ENCODE data around the gene ZNF366. TPM values are rescaled to one million over a fixed set of nuclear protein-coding genes. Genes with fewer than 3 reads are reported as not detected.

ZNF366 gene
- total and polyA plus RNA-seq, 2 experiments from 2014 or later, result not detected

GRCh38 chr5:72541501-72542225 lies 34.5 kb upstream of the ZNF366 start:
- no peak for DNase-seq (ENCODE audit: low read depth in 1 of 2, low spot score in 1 of 2)
- no peak overlapping the region for H3K4me3 ChIP-seq
- no peaks in the 10 kb centered on the region for H3K27me3 ChIP-seq

GRCh38 chr5:72540759-72541438 lies 33.7 kb upstream of the ZNF366 start:
- no peak for DNase-seq (ENCODE audit: low read depth in 1 of 2, low spot score in 1 of 2)
- Histone ChIP-seq H3K27me3 (no peaks in the 10 kb centered on the region), H3K9me3 (ENCODE audit: low read depth) (no peaks in the 10 kb centered on the region), H3K27ac (peak overlapping the region; percentile 0), H3K36me3 (no peaks in the 10 kb centered on the region), H3K4me3 (no peak overlapping the region), H3K4me1 (ENCODE audit: low read depth) (peaks cover 17% of the 10 kb centered on the region)
- no peak for TF ChIP-seq CTCF (IDR thresholded peaks at IDR 0.05; ENCODE audit: low read depth, low read length)

More at GRCh38 chr5:72541501-72542225, 34.5 kb upstream of the ZNF366 start:
- Histone ChIP-seq H3K27ac (peak overlapping the region; percentile 0), H3K4me1 (ENCODE audit: low read depth) (peaks cover 17% of the 10 kb centered on the region), H3K36me3 (no peaks in the 10 kb centered on the region), H3K9me3 (ENCODE audit: low read depth) (no peaks in the 10 kb centered on the region)
- no peak for TF ChIP-seq CTCF (IDR thresholded peaks at IDR 0.05; ENCODE audit: low read depth, low read length)

GRCh38 chr5:72539726-72540125 lies 32.5 kb upstream of the ZNF366 start:
- H3K36me3 ChIP-seq, result no peaks in the 10 kb centered on the region
- H3K4me1 ChIP-seq (ENCODE audit: low read depth), result peaks cover 17% of the 10 kb centered on the region
- DNase-seq (ENCODE audit: low read depth in 1 of 2, low spot score in 1 of 2), result no peak
- H3K27me3 ChIP-seq, result no peaks in the 10 kb centered on the region
- no peak overlapping the region for H3K27ac ChIP-seq
- no peak overlapping the region for H3K4me3 ChIP-seq
- H3K9me3 ChIP-seq (ENCODE audit: low read depth), result no peaks in the 10 kb centered on the region
- TF ChIP-seq CTCF (IDR thresholded peaks at IDR 0.05; ENCODE audit: low read depth, low read length), result no peak

DNA sequence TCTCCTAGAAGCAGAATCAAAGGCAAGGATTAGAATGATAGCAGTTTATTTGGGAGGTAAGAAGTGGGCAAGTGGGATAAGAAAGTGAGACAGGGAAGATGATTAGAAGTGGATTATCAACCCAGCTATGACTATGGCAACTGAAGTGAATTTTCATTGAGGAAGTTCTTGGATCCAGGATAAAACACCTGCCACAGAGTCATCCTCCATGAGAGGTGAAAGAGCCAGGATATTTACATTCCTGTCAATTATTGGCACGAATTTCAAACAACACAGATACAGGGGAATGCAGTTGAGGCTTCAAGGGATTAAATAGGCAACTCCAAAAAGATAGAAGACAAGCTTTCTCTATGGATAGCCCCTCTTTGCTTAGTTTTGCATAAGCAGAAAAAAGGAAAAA lies 31.8 kb upstream of the ZNF366 start:
- Histone ChIP-seq H3K27me3 (no peaks in the 10 kb centered on the region), H3K4me1 (ENCODE audit: low read depth) (peaks cover 17% of the 10 kb centered on the region), H3K27ac (no peak overlapping the region), H3K36me3 (no peaks in the 10 kb centered on the region), H3K9me3 (ENCODE audit: low read depth) (no peaks in the 10 kb centered on the region), H3K4me3 (no peak overlapping the region)
- TF ChIP-seq CTCF (IDR thresholded peaks at IDR 0.05; ENCODE audit: low read depth, low read length), result no peak
- DNase-seq (ENCODE audit: low read depth in 1 of 2, low spot score in 1 of 2), result no peak

DNA sequence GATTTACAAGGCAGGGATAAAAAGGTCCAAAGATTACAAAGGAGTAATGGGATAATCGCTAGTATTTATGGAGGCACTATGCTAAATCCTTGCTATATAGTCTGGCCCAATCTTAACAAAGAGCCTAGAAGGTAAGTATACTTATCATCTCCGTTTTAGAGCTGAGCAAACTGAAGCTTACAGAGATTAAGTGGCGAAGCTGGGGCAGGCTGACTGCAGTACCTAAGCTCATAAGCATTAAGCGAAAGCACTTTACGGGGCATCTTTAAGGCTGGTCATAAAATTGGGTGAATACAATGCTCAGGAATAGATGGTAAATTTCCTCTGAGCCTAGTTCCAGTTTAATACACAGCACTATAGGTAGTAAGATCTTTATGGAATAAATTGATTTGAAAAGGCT lies 30.0 kb upstream of the ZNF366 start:
- TF ChIP-seq CTCF (IDR thresholded peaks at IDR 0.05; ENCODE audit: low read depth, low read length), result no peak
- Histone ChIP-seq H3K27me3 (no peaks in the 10 kb centered on the region), H3K27ac (no peak overlapping the region), H3K4me1 (ENCODE audit: low read depth) (peaks cover 17% of the 10 kb centered on the region), H3K4me3 (no peak overlapping the region), H3K9me3 (ENCODE audit: low read depth) (no peaks in the 10 kb centered on the region), H3K36me3 (no peaks in the 10 kb centered on the region)
- no peak for DNase-seq (ENCODE audit: low read depth in 1 of 2, low spot score in 1 of 2)
